Type B pancreatic cell (in vitro differentiated cells): ENCODE measurements around the gene SPINK1. TPM values are rescaled to one million over a fixed set of nuclear protein-coding genes. Genes with fewer than 3 reads are reported as not detected.
"Not testable (repeated sequence)": the region's sequence is repeated elsewhere in the genome, so short reads cannot be mapped to it uniquely, and the experiment has no call there.

Experiments used
- DNase-seq: peaks from one replicate; pipeline ENCODE4 v3.0.0; 2021; ENCODE audit warnings: mixed read lengths; ENCODE audit not compliant: unreplicated experiment; ENCODE audit errors: extremely low spot score
- H3K27ac Mint-ChIP-seq: 2 replicates; pipeline ENCODE4 v1.8.0; 2021; ENCODE audit warnings: mild to moderate bottlenecking, mixed read lengths
- H3K27me3 Mint-ChIP-seq: 2 replicates; pipeline ENCODE4 v1.8.0; 2021; ENCODE audit warnings: mixed read lengths
- H3K36me3 Mint-ChIP-seq: 2 replicates; pipeline ENCODE4 v1.8.0; 2021; ENCODE audit warnings: mixed read lengths
- H3K4me1 Mint-ChIP-seq: one replicate; pipeline ENCODE4 v1.8.0; 2021; ENCODE audit warnings: mixed read lengths; ENCODE audit not compliant: unreplicated experiment
- H3K4me3 Mint-ChIP-seq: 2 replicates; pipeline ENCODE4 v1.8.0; 2021; ENCODE audit warnings: mild to moderate bottlenecking, mixed read lengths
- H3K9me3 Mint-ChIP-seq: 2 replicates; pipeline ENCODE4 v1.8.0; 2021; ENCODE audit warnings: mixed read lengths
- total RNA-seq: library from RNA; stranded (reverse); gene quantifications from 2 replicates; pipeline ENCODE4 v1.2.1, GENCODE V29; 2021; ENCODE audit warnings: low replicate concordance
- TF ChIP-seq, protein P1 (sequence below): fragments of 200-600 bp; sonication (generic); conservative IDR thresholded peaks from 2 replicates; pipeline ENCODE4 v1.5.0; 2021; ENCODE audit warnings: antibody characterized with exemption, mild to moderate bottlenecking

The SPINK1 gene
- total RNA-seq, 1 donor from 2014 or later = 930 TPM

DNA sequence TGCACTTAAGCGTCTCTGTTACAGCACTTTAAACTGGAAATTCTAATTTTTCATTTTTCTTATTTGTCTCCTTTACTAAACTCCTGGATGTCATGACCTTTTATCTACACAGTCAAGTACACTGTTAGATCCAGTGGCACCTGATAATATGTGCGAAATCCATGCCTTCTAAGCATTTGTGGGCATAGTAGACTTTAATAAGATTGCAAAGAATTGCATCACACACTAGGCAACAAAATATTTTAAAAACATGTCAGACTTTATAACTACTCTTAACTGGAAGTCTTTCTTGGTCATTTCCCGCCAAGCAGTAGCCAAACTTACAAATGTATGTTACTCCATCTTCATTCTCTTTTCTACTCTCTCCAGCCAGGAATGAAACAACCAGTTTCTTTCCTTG, 5.0 kb upstream of the SPINK1 start:
- Mint-ChIP-seq H3K9me3 (no peaks in the 10 kb centered on the region), H3K27me3 (peaks cover 3% of the 10 kb centered on the region), H3K36me3 (no peaks in the 10 kb centered on the region), H3K4me1 (no peaks in the 10 kb centered on the region), H3K4me3 (no peak overlapping the region), H3K27ac (no peak overlapping the region)
- DNase-seq = no peak
- TF ChIP-seq, protein P1, sequence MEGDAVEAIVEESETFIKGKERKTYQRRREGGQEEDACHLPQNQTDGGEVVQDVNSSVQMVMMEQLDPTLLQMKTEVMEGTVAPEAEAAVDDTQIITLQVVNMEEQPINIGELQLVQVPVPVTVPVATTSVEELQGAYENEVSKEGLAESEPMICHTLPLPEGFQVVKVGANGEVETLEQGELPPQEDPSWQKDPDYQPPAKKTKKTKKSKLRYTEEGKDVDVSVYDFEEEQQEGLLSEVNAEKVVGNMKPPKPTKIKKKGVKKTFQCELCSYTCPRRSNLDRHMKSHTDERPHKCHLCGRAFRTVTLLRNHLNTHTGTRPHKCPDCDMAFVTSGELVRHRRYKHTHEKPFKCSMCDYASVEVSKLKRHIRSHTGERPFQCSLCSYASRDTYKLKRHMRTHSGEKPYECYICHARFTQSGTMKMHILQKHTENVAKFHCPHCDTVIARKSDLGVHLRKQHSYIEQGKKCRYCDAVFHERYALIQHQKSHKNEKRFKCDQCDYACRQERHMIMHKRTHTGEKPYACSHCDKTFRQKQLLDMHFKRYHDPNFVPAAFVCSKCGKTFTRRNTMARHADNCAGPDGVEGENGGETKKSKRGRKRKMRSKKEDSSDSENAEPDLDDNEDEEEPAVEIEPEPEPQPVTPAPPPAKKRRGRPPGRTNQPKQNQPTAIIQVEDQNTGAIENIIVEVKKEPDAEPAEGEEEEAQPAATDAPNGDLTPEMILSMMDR = no peak

DNA sequence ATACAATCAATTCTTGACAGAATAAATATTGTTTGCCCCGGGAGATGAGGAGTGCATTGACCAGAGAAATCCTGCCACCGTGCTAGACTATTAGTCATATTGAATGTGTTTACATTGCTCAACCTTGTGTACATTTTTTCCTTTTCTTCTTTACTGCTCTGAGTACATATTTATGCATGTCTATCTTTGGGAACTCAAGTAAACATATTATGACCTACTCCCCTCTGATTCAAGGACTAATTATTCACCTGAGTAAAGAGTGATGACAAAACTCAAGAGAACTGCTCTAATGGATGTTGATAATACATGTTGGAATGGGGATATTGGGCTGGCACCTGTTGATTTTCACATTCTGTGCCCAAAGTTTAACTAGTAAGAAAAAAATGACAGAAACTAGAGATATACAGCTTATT, 3.9 kb upstream of the SPINK1 start:
- TF ChIP-seq, protein P1 = no peak
- DNase-seq = no peak
- Mint-ChIP-seq H3K36me3 (no peaks in the 10 kb centered on the region), H3K9me3 (no peaks in the 10 kb centered on the region), H3K27ac (no peak overlapping the region), H3K4me1 (no peaks in the 10 kb centered on the region), H3K4me3 (no peak overlapping the region), H3K27me3 (peaks cover 3% of the 10 kb centered on the region)

DNA sequence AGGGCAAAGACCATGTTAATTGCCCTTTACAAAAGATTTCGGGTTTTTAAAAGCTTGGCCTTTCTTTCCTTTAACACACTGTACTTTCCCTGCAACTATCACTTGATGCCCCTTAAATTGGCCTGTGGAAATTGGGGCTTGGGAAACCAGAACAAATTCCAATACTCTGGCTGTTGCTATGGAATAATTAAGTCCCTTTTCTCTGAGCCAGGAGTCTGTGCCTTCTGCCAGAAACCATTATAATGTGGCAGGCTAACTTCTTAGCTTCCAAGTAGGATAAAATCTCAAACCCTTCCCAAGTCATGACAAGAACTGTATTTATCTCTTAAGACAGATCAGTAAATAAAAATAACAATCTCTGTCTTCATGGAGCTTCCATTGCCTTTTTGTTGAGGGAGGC, 1.1 kb upstream of the SPINK1 start:
- H3K4me1 Mint-ChIP-seq = no peaks in the 10 kb centered on the region
- H3K27ac Mint-ChIP-seq = no peak overlapping the region
- TF ChIP-seq, protein P1 = no peak
- no peaks in the 10 kb centered on the region for H3K9me3 Mint-ChIP-seq
- H3K4me3 Mint-ChIP-seq = no peak overlapping the region
- no peak for DNase-seq
- H3K36me3 Mint-ChIP-seq = no peaks in the 10 kb centered on the region
- H3K27me3 Mint-ChIP-seq = peaks cover 5% of the 10 kb centered on the region

DNA sequence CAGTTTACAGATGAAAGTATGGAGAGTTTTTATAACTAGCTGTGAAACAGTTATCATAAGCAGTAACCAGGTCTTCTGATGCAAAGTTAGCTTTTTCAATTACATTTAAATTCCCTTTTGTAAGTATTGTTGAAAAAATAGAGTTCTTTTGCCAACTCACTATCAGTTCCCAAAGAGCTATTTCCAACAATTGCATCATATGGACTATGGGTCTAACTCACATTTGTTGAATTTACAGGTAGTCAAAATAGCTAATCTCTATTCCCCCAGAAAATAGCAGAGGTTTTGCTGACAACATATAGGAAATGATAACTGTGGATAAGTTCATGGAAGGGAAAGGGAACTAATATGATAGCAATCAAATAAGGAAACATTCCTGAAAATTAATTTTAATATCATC, 1.4 kb downstream of the SPINK1 start:
- H3K27me3 Mint-ChIP-seq = peaks cover 5% of the 10 kb centered on the region
- H3K36me3 Mint-ChIP-seq = no peaks in the 10 kb centered on the region
- H3K4me3 Mint-ChIP-seq = peak overlapping the region; percentile 71
- TF ChIP-seq, protein P1 = no peak
- no peak overlapping the region for H3K27ac Mint-ChIP-seq
- no peaks in the 10 kb centered on the region for H3K4me1 Mint-ChIP-seq
- DNase-seq = no peak
- no peaks in the 10 kb centered on the region for H3K9me3 Mint-ChIP-seq

DNA sequence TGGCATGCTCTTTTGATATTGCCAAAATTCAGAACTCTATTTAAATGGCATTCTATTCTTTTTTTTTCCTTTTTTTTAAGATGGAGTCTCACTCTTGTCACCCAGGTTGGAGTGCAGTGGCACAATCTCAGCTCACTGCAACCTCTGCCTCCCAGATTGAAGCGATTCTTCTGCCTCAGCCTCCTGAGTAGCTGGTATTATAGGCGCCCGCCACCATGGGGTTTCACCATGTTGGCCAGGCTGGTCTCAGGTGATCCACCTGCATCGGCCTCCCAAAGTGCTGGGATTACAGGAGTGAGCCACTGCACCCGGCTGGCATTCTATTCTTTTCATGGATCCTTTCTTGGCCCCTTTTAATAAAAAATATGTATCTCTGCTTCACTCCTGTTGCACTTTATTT, 4.5 kb downstream of the SPINK1 start:
- not testable (repeated sequence) for H3K4me3 Mint-ChIP-seq, H3K27ac Mint-ChIP-seq, H3K4me1 Mint-ChIP-seq, H3K36me3 Mint-ChIP-seq, H3K27me3 Mint-ChIP-seq, DNase-seq, H3K9me3 Mint-ChIP-seq

DNA sequence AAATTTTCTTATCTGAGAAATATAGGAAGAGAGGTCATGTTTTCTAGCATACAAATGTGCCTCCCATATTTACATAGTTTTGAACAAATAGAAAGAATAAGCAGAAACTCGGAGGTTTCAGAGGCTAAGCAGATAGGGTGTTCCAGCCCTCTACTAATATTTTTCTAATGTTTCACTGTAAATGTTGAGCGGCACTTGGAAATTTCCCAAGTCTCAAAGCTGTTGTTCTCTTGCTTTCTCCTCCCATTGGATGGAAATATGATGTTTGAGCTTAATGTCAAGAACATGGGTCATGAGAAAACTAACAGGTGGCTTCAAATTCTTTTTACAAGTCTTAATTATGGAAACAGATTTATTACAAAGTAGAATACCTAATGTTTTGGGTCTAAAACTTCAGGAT, 5.1 kb downstream of the SPINK1 start:
- H3K4me3 Mint-ChIP-seq = no peak overlapping the region
- no peak overlapping the region for H3K27ac Mint-ChIP-seq
- no peaks in the 10 kb centered on the region for H3K4me1 Mint-ChIP-seq
- TF ChIP-seq, protein P1 = no peak
- H3K36me3 Mint-ChIP-seq = no peaks in the 10 kb centered on the region
- no peaks in the 10 kb centered on the region for H3K9me3 Mint-ChIP-seq
- peaks cover 3% of the 10 kb centered on the region for H3K27me3 Mint-ChIP-seq
- DNase-seq = no peak
